Caki2 (cell line): ENCODE measurements around the gene PCGF1. TPM values are rescaled to one million over a fixed set of nuclear protein-coding genes. Genes with fewer than 3 reads are reported as not detected.
A peak's percentile ranks its signal among the peaks of the same experiment; 100 is the strongest.

Experiments used
- DNase-seq: peaks from one replicate; pipeline ENCODE4 v3.0.0-alpha.2; 2015; ENCODE audit warnings: low read depth
- in situ Hi-C: cut with HindIII; loops from 2 replicates; pipeline ENCODE4 v1.10.0; 2016; ENCODE audit warnings: low sequenced_read_pairs, low pct_unique_long_range_greater_than_20kb, mixed read lengths
- total RNA-seq: library from RNA; depleted of rRNA; stranded (reverse); fragments of >200 nt; shearing (Covaris generic); gene quantifications from 2 replicates; pipeline ENCODE4 v1.2.3, GENCODE V29; 2014; ENCODE audit warnings: low replicate concordance

PCGF1 gene
- total RNA-seq, 1 experiment from 2014 or later, result 19.9 TPM

GRCh38 chr2:74524955-74525716, 17.6 kb upstream of the PCGF1 start:
- in situ Hi-C loops, result no loop called here
- no peak for DNase-seq

GRCh38 chr2:74524005-74524404, 16.5 kb upstream of the PCGF1 start:
- DNase-seq, result no peak
- in situ Hi-C loops, result no loop called here

GRCh38 chr2:74522516-74522915, 15.0 kb upstream of the PCGF1 start:
- DNase-seq, result no peak
- in situ Hi-C loops, result no loop called here

- in situ Hi-C loops, result no loop called here
- DNase-seq, result no peak
These were observed 9.2 kb upstream of the PCGF1 start for GRCh38 chr2:74516650-74517049.

GRCh38 chr2:74515981-74516633, 8.6 kb upstream of the PCGF1 start:
- in situ Hi-C loops, result no loop called here
- DNase-seq, result no peak

- no peak for DNase-seq
- in situ Hi-C loops, result no loop called here
These were observed 7.9 kb upstream of the PCGF1 start for GRCh38 chr2:74515271-74515980.

- DNase-seq, result no peak
- in situ Hi-C loops, result no loop called here
These were observed 7.1 kb upstream of the PCGF1 start, which contains the start of gene TLX2 for GRCh38 chr2:74514368-74515270. Gene TLX2 (plus strand): TSS chr2:74514450. CDS start chr2:74514807, 357 bp downstream.

- no peak for DNase-seq
- in situ Hi-C loops, result no loop called here
These were observed 6.3 kb upstream of the PCGF1 start for GRCh38 chr2:74513605-74514367.

GRCh38 chr2:74512744-74513604, 5.5 kb upstream of the PCGF1 start:
- no peak for DNase-seq
- in situ Hi-C loops, result no loop called here

GRCh38 chr2:74511104-74511989, 3.9 kb upstream of the PCGF1 start:
- in situ Hi-C loops, result no loop called here

GRCh38 chr2:74510272-74510671, 2.8 kb upstream of the PCGF1 start:
- in situ Hi-C loops, result no loop called here
- DNase-seq, result no peak

More at GRCh38 chr2:74511104-74511989, 3.9 kb upstream of the PCGF1 start:
- no peak for DNase-seq

- peak; percentile 54 for DNase-seq
- in situ Hi-C loops, result no loop called here
These were observed 528 bp upstream of the PCGF1 start for GRCh38 chr2:74507926-74508520.

- in situ Hi-C loops, result no loop called here
- DNase-seq, result no peak
These were observed 1.8 kb downstream of the PCGF1 start for GRCh38 chr2:74505448-74506246.

- in situ Hi-C loops, result no loop called here
- DNase-seq, result no peak
These were observed 2.9 kb downstream of the PCGF1 start for GRCh38 chr2:74504591-74504990.
